T-helper 1 cell (primary cell): ENCODE results near the gene PDHX.

ENCODE experiments used
- DNase-seq, 5 donors: peaks; one replicate each; pipeline ENCODE4 v3.0.0-alpha.2; 2012 to 2020

The PDHX gene

GRCh38 chr11:34959770-34960169 is 43.4 kb downstream of the PDHX start:
- no peak for DNase-seq

- no peak for DNase-seq
These were observed 43.9 kb downstream of the PDHX start for GRCh38 chr11:34960277-34960676.

- DNase-seq, result no peak
These were observed 45.6 kb downstream of the PDHX start for GRCh38 chr11:34962034-34962433.

- no peak for DNase-seq
These were observed 46.9 kb downstream of the PDHX start for GRCh38 chr11:34963351-34963750.

GRCh38 chr11:34964610-34965331 is 48.4 kb downstream of the PDHX start:
- DNase-seq, result no peak

GRCh38 chr11:34968862-34969261 is 52.4 kb downstream of the PDHX start:
- DNase-seq, result no peak

GRCh38 chr11:34970033-34970432 is 53.6 kb downstream of the PDHX start:
- DNase-seq, result no peak

- no peak for DNase-seq
These were observed 54.1 kb downstream of the PDHX start for GRCh38 chr11:34970480-34970879.

GRCh38 chr11:34971928-34972327 is 55.5 kb downstream of the PDHX start:
- DNase-seq, result no peak

- no peak for DNase-seq
These were observed 55.9 kb downstream of the PDHX start for GRCh38 chr11:34972366-34972765.

GRCh38 chr11:34972892-34973291 is 56.5 kb downstream of the PDHX start:
- DNase-seq, result no peak

GRCh38 chr11:34975482-34975881 is 59.1 kb downstream of the PDHX start:
- DNase-seq, result no peak

- DNase-seq, result no peak
These were observed 60.2 kb downstream of the PDHX start for GRCh38 chr11:34976496-34977088.

- no peak for DNase-seq
These were observed 60.9 kb downstream of the PDHX start for GRCh38 chr11:34977089-34977912.

- DNase-seq, result no peak
These were observed 62.1 kb downstream of the PDHX start for GRCh38 chr11:34978236-34979191.

- DNase-seq, result no peak
These were observed 68.1 kb downstream of the PDHX start for GRCh38 chr11:34984514-34984913.

GRCh38 chr11:34986883-34987520 is 70.6 kb downstream of the PDHX start:
- DNase-seq, result no peak

- DNase-seq, result no peak
These were observed 71.2 kb downstream of the PDHX start for GRCh38 chr11:34987617-34988016.

GRCh38 chr11:34988294-34989255 is 72.2 kb downstream of the PDHX start:
- no peak for DNase-seq

- no peak for DNase-seq
These were observed 74.5 kb downstream of the PDHX start for GRCh38 chr11:34990916-34991315.

- no peak for DNase-seq
These were observed 78.4 kb downstream of the PDHX start for GRCh38 chr11:34994854-34995253.
